Lower leg skin (tissue), 3 donors: ENCODE results near the gene PRLR.

Source experiments
- CTCF ChIP-seq, 3 donors: fragments of 450-650 bp; IDR thresholded peaks; one replicate each; pipeline ENCODE4 v1.5.1; 2016; ENCODE audit warnings: antibody characterized with exemption in 3 of 3, mild to moderate bottlenecking in 3 of 3, moderate library complexity in 2 of 3
- POLR2A ChIP-seq, 2 donors: fragments of 450-650 bp; IDR thresholded peaks; one replicate each; pipeline ENCODE4 v1.6.1; 2016 to 2017; ENCODE audit warnings: antibody characterized with exemption in 2 of 2, mild to moderate bottlenecking in 1 of 2, moderate library complexity in 1 of 2

GRCh38 chr5:35069188-35069587 is 161.1 kb downstream of the PRLR start:
- TF ChIP-seq POLR2A (IDR thresholded peaks at IDR 0.05) = no peak
- TF ChIP-seq CTCF (IDR thresholded peaks at IDR 0.05) = no peak
